A549 (cell line): ENCODE measurements around the gene FHAD1.

Experiments
- CBX8 ChIP-seq: fragments of 200-600 bp; sonication (generic); IDR thresholded peaks from 2 replicates; pipeline ENCODE4 v1.6.1; 2016
- CHD4 ChIP-seq: fragments of 200-600 bp; sonication (generic); IDR thresholded peaks from 2 replicates; pipeline ENCODE4 v1.6.1; 2016; ENCODE audit warnings: antibody characterized with exemption, mild to moderate bottlenecking, borderline replicate concordance
- EP300 ChIP-seq, 2 experiments: fragments of >200 bp; sonication (Bioruptor Twin); formaldehyde crosslinking; IDR thresholded peaks; 2 replicates in 1 of 2; 3 replicates in 1 of 2; pipeline ENCODE4 v1.6.1; 2016 to 2017
- JUN ChIP-seq, 2 experiments: fragments of >200 bp; sonication (Bioruptor Twin); formaldehyde crosslinking; IDR thresholded peaks; 2 replicates in 1 of 2; 3 replicates in 1 of 2; pipeline ENCODE4 v1.6.1; 2016 to 2017
- MAZ ChIP-seq: fragments of 150-350 bp; IDR thresholded peaks from 2 replicates; pipeline ENCODE4 v1.6.1; 2014; ENCODE audit warnings: antibody characterized with exemption, low read depth, low read length, borderline replicate concordance
- POLR2A ChIP-seq: IDR thresholded peaks from 2 replicates; pipeline ENCODE4 v1.6.1; 2012; ENCODE audit warnings: mild to moderate bottlenecking, low read length
- RNF2 ChIP-seq: fragments of 200-600 bp; sonication (generic); IDR thresholded peaks from 2 replicates; pipeline ENCODE4 v1.6.1; 2016; ENCODE audit warnings: low read depth, mild to moderate bottlenecking, antibody characterized with exemption, moderate library complexity, borderline replicate concordance
- SMC3 ChIP-seq: fragments of >200 bp; sonication (Bioruptor Twin); formaldehyde crosslinking; IDR thresholded peaks from 3 replicates; pipeline ENCODE4 v1.6.1; 2018; ENCODE audit warnings: inconsistent platforms
- TF ChIP-seq, protein P1 (sequence below): IDR thresholded peaks from 2 replicates; pipeline ENCODE4 v1.6.1; 2012
- TF ChIP-seq, protein P2 (sequence below): fragments of 200-600 bp; sonication (generic); IDR thresholded peaks from 2 replicates; pipeline ENCODE4 v1.6.1; 2016; ENCODE audit warnings: antibody characterized with exemption, mild to moderate bottlenecking, moderate library complexity
- TF ChIP-seq, protein P3 (sequence below): fragments of >200 bp; sonication (Bioruptor Twin); formaldehyde crosslinking; IDR thresholded peaks from 3 replicates; pipeline ENCODE4 v1.5.1; 2016

DNA sequence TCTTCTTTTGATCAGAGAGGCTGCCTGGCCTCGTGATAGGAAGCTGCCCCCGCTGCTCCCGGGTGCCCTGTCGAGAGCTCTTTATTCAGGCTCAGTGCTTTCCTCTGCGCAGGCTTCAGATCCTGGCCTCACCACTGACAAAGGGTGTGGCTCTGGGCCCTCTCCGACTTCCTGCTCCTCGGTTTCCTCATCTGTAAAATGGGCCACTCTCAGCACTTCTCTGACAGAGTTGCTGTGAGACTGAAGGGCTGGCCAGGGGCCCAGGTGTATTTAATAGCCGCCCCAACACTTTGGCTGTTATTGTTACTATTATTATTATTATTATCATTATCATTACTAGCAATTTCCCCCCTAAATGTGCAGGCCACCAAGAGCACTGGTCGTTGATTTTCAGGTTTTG, 101.6 kb downstream of the FHAD1 start:
- no peak for TF ChIP-seq POLR2A
- TF ChIP-seq, protein P1, sequence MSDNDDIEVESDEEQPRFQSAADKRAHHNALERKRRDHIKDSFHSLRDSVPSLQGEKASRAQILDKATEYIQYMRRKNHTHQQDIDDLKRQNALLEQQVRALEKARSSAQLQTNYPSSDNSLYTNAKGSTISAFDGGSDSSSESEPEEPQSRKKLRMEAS, result no peak
- TF ChIP-seq, protein P2, sequence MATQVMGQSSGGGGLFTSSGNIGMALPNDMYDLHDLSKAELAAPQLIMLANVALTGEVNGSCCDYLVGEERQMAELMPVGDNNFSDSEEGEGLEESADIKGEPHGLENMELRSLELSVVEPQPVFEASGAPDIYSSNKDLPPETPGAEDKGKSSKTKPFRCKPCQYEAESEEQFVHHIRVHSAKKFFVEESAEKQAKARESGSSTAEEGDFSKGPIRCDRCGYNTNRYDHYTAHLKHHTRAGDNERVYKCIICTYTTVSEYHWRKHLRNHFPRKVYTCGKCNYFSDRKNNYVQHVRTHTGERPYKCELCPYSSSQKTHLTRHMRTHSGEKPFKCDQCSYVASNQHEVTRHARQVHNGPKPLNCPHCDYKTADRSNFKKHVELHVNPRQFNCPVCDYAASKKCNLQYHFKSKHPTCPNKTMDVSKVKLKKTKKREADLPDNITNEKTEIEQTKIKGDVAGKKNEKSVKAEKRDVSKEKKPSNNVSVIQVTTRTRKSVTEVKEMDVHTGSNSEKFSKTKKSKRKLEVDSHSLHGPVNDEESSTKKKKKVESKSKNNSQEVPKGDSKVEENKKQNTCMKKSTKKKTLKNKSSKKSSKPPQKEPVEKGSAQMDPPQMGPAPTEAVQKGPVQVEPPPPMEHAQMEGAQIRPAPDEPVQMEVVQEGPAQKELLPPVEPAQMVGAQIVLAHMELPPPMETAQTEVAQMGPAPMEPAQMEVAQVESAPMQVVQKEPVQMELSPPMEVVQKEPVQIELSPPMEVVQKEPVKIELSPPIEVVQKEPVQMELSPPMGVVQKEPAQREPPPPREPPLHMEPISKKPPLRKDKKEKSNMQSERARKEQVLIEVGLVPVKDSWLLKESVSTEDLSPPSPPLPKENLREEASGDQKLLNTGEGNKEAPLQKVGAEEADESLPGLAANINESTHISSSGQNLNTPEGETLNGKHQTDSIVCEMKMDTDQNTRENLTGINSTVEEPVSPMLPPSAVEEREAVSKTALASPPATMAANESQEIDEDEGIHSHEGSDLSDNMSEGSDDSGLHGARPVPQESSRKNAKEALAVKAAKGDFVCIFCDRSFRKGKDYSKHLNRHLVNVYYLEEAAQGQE, result no peak
- TF ChIP-seq RNF2, result no peak
- TF ChIP-seq EP300 (IDR thresholded peaks at IDR 0.05), result no peak
- TF ChIP-seq, protein P3, sequence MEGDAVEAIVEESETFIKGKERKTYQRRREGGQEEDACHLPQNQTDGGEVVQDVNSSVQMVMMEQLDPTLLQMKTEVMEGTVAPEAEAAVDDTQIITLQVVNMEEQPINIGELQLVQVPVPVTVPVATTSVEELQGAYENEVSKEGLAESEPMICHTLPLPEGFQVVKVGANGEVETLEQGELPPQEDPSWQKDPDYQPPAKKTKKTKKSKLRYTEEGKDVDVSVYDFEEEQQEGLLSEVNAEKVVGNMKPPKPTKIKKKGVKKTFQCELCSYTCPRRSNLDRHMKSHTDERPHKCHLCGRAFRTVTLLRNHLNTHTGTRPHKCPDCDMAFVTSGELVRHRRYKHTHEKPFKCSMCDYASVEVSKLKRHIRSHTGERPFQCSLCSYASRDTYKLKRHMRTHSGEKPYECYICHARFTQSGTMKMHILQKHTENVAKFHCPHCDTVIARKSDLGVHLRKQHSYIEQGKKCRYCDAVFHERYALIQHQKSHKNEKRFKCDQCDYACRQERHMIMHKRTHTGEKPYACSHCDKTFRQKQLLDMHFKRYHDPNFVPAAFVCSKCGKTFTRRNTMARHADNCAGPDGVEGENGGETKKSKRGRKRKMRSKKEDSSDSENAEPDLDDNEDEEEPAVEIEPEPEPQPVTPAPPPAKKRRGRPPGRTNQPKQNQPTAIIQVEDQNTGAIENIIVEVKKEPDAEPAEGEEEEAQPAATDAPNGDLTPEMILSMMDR, result no peak
- TF ChIP-seq SMC3, result no peak
- TF ChIP-seq CHD4, result no peak
- no peak for TF ChIP-seq JUN (IDR thresholded peaks at IDR 0.05)
- TF ChIP-seq CBX8, result no peak
- no peak for TF ChIP-seq MAZ
